GM21529 (cell line): ENCODE measurements around the gene RCBTB1.
"Not testable (repeated sequence)": the region's sequence is repeated elsewhere in the genome, so short reads cannot be mapped to it uniquely, and the experiment has no call there.

Experiments
- ATAC-seq: cut with Tn5 transposase; IDR thresholded peaks from one replicate; pipeline ENCODE4 v1.9.1; 2021; ENCODE audit not compliant: unreplicated experiment

RCBTB1 gene

DNA sequence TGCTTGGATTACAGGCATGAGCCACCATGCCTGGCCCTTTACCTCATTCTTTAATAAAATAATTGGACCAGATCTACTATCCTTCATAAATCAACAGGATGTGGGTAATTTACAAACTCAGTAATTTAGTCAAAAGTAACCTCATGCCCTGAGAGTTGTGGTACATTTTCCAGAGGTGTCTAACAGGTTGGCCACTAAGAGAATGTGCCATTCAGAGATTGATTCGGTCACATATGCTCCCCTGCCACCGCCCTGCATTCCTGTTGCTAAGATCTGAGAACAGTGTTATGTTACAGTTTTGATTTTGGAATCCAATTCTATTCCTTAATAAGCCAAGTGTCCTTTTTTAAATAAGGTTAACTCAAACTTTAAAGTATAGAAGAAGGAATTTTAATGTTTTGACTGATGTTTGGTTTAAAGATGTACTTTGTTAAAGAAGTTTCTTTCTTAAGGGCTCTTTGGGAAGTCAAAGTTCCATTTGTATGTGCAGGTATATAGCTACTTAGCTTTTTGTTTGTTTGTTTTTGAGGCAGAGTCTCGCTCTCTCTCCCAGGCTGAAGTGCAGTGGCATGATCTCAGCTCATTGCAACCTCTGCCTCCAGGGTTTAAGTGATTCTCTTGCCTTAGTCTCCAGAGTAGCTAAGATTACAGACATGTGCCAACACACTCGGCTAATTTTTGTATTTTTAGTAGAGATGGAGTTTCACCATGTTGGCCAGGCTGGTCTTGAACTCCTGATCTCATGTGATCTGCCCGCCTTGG is 60.4 kb downstream of the RCBTB1 start:
- ATAC-seq, result no peak

DNA sequence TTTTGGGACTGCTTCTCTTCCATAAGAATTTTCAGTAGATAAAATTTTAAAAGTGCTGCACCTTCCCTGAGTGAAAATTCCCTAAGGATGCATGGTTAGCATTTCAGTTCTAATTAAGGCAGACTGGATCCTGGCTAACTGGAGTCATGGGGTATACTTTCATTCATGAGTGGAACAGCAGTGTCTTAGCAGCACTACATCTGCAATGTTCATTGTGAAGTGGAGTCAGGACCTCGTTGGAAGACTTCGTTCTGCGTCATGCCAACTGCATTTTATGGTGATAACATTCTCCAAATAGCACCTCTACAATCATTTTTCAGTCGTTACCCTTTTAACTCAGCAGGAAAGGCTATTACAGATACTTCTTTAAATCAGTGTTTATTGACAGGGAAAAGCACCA is 64.1 kb downstream of the RCBTB1 start:
- no peak for ATAC-seq

DNA sequence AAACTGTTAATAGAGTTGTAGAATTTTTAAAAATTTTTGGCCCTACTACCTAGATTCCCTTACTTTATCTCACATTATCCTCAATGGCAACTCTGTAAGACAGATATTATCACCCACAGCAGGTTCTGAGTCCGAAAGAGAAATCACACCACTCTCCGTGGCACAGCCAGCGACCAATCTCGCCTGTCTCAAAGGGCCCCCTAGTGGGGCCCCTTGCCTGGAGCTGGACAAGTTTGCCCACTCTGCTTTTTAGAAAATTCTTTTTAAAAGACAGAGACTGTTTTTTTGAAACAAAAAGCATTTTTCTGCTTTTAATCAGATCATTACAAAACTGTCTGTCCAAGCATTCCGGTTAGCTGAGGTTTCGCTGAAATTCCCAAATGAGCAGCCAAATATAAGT is 67.9 kb downstream of the RCBTB1 start:
- ATAC-seq, result no peak

DNA sequence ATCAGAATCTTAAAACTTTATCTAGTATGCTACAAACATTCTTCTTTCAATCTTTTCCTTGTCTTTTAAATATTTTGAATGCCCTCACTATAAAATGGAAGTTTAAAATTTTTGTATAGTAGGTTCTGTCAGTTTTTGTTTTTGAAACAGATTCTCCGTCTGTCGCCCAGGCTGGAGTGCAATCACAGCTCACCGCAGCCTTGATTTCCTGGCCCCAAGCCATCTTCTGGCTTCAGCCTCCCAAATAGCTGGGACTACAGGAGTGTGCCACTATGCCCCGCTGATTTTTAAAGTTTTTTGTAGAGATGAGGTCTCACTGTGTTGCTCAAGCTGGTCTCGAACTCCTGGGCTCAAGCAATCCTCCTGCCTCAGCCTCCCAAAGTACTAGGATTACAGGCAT is 68.9 kb downstream of the RCBTB1 start:
- ATAC-seq, result no peak

DNA sequence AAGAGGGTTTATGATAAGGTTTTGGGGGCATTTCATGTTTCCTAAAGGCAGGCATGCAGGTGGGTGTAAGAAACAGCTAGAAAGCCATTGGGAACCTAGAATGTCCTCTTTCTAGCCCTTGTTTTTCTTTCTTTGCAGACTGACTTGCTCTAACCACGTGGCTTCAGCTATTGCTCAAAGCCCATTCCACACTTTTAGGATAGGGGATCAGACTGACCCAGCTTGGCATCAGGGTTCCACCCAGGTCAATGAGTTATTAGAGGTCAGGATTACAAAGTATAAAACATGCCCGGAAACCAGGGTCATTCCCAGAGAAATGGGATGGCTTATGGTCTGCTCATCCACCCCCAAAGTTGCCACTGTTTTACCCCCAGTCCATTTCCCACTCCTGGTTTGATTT is 72.8 kb downstream of the RCBTB1 start:
- ATAC-seq, result no peak

DNA sequence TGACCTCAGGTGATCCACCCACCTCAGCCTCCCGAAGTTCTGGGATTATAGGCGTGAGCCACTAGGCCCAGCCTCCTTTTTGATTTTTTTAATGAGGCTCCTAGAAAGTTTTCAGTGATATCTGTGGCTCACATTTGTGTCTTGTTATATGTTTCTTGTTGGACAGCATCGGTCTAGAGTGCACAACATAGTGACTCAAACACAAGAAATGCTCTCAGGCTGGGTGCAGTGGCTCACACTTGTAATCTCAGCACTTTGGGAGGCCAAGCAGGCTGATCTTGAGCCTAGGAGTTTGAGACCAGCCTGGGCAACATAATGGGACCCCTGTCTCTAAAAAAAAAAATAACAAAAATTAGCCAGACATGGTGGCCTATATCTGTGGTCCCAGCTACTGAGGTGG is 81.4 kb downstream of the RCBTB1 start:
- ATAC-seq, result no peak

DNA sequence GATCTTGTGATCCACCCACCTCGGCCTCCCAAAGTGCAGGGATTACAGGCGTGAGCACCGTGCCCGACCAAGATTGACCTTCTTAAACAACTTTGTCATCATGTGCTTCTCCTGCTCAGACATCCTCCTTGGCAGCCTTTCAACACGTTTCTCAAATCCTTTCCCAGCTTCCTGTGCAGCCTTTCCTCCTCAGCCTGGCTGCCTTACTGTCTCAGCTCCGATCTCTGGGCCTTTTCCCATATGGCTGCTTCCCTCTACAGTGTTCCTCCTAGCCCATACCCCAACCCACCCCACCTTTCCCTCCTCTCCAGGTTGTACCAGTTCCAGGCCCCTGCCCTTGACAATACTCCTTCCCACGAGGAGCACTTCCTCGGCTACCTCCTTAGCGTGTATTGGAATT is 82.4 kb downstream of the RCBTB1 start:
- ATAC-seq, result no peak

DNA sequence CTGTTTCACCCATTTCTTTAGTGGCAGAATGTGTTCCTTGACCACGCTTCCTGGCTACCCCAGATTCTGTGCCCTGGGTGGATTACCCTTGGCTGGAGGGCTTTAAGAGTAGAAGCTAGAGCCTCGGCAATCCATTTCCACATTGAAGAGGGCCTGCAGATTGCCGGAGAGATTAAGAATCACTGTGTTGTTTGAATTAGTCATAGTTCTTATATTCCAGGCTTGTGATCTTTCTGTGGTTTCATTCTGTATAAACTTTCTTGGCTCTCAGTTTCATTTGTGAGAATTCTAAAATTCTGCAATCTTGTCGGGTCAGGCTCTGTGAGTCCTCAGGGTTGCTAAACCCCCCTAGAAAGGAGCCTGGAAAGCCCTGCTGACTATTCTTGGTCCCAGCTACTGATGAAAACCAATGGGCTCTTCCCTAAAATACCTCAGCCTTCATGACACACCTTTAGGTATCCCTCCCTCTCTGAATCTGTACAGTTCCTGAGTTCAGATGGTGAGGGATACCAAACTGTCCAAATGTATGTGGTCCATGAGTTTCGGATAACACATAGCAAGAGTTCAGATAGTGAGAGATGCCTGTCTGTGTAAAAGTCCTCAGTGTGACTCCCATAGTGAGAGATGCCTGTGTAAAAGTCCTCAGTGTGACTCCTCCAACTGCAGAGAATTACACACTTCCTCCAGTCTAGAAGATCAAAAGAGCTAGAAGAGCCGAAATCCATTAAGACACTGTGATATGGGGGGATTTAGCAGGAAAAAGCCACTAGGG is 85.3 kb downstream of the RCBTB1 start:
- no peak for ATAC-seq

DNA sequence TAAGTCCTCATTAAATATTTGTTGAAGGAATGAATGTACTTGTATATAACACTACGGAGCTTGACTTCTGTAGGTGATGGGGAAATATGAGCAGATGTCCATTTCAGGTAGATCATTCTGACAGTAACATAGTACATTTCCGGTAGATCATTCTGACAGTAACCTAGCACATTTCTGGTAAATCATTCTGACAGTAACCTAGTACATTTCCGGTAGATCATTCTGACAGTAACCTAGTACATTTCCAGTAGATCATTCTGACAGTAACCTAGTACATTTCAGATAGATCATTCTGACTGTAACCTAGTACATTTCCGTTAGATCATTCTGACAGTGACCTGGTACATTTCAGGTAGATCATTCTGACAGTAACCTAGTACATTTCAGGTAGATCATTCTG is 87.2 kb downstream of the RCBTB1 start:
- ATAC-seq, result no peak

DNA sequence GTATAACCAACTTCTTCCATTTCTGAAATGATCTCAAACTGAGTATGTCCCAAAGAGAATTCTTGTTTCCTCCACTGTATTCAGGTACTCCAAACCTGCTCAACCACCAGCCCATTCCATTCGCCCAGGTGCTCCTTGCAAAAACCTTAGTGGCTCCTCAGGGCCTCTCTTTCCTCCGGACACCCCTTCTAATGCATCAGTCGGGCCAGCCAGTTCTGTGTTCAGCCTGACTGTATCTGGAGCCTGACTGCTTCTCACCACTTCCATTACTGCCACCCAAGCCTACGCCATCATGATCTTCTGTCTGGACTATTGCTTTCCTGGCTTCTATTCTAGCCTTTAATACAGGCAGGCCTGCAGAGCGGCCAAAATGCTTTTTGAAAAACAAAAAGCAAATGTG is 88.1 kb downstream of the RCBTB1 start:
- no peak for ATAC-seq

DNA sequence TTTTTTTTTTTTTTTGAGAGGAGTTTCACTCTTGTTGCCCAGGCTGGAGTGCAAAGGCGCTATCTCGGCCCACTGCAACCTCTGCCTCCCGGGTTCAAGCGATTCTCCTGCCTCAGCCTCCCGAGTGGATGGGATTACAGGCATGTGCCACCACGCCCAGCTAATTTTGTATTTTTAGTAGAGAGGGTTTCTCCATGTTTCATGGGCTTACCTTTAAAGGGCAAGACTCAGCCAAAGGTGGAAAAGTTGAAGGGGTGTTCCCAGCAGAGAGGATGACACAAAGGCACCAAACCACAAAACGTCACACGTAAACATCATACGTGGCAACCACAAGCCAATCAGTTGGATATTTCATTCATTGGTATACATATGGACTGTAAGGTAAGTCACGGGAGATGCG is 88.5 kb downstream of the RCBTB1 start:
- not testable (repeated sequence) for ATAC-seq

DNA sequence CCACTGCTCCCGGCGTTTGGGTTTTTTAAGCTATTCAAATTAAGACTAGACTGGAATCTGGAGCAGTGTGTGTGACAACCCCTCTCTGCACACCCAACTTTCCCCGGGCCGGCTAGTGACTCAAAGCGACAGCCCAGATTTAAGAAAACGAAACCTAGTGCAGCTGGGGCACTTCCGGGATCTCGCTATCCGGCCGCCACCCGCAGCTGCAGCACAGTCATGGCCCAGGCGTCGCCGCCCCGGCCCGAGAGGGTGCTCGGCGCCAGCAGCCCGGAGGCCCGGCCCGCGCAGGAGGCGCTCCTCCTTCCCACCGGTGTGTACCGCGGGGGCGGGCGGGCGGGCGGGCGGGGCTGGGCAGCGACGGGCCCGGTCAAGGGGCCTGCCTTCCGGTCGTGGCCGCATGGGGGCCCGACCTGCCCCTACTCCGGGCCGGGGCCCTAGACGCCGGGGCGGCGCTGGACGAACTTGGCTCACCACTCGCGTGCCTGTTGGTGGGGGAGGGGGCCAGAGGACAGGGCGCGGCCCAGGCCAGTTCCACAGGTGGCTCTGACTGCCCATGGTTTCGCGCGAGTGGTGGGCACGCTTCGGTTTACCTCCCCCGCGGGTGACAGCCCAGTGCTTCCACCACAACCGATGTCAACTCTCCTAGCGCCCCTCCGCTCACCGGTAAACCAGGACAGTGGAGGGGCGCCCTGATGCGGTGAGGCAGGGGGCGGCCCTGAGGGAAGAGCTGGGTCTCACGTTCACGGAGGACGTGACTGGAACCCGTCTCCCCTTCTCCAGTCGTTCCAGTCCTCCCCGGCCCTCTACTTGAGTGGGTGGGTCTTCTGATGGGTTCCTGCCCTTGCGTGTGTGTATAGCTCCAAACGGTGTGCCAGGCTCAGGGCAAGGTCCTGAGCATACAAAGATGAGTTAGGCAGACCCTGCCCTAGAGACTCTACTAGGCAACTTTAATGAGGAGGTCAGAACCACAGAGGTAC is 89.3 kb downstream of the RCBTB1 start, which contains the start of gene PHF11:
TSS of gene PHF11 (plus strand) at position 171 of the 980 bp plus-strand sequence. CDS start at position 220, 49 bp downstream.
- ATAC-seq, result peak; percentile 83

DNA sequence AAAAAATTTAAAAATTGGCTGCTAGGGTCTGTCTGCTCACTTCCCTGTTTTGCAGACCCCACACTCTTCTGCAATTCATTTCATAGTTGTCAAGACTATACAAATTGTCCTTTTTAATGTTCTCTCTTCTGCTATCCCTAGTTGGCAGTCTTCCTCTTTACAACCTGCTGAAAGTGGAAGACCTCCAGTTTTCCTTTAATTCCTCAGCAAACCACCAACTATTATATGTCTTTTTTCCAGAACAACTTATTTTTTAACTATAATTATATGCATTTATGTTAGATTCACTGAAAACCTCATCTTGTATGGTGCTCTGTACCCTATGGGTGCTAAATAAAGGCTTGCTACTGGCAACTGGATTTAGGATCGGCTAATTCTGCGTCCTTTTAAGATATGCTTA is 90.7 kb downstream of the RCBTB1 start:
- no peak for ATAC-seq

DNA sequence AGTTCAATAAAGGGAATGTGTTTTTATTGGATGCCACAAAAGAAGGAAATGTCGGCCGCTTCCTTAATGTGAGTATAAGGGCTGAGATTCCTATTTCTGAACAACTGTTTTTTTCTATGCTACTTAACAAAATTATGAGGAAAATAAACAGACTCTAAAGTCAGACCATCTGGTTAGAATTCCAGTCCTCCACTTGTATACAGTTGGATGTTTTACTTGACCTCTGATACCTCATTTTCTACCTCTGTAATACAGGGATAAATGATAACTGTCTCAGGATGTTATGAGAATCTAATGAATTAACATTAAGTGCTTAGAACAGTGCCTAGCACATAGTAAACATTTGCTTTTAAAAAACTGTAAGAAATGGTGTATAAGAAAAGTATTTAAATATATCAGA is 96.8 kb downstream of the RCBTB1 start:
- ATAC-seq, result no peak
